Stimulated activated CD4-positive, alpha-beta T cell treated with anti-CD3 and anti-CD28 coated beads, Interleukin-4, amount 100 ng/mL, for 24 hours (primary cell): ENCODE measurements around the gene FBXL16.

Experiments used
- DNase-seq: peaks from one replicate; pipeline ENCODE4 v3.0.0-alpha.2; 2020

FBXL16 gene

DNA sequence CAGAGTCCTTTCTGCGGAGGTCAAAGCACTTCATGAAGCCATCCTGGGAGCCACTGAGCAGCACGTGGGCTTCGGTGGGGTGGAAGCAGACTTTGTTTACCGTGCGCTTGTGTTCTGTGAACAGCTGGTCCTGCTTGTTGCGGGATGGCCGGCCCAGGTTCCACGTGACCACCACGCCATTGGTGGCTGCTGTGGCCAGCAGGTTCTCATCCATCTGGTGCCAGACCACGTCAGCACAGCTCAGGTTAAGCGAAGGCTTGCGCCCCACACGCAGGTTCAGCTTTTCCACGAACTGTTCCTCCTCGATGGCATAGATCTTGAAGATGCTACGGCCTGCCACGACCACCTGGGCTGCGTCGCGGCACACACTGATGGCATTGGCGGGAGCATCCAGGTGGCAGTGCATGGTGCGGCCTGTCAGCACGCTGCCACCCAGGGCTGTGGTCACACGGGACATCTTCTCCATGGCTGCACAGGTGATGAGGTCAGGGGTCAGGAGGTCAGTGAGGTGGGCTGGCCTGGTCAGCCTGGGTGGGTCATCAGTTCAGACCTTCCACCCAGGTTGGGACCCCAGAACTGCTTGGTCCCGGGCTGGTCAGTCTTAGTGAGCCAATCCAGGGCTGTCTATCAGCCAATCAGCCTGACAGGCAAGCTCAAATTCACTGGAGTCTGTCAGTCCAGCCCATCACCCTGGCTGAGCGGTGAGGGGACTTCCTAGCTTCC, 16.3 kb downstream of the FBXL16 start:
- no peak for DNase-seq

GRCh38 chr16:687499-687898, 18.1 kb downstream of the FBXL16 start:
- DNase-seq: no peak

DNA sequence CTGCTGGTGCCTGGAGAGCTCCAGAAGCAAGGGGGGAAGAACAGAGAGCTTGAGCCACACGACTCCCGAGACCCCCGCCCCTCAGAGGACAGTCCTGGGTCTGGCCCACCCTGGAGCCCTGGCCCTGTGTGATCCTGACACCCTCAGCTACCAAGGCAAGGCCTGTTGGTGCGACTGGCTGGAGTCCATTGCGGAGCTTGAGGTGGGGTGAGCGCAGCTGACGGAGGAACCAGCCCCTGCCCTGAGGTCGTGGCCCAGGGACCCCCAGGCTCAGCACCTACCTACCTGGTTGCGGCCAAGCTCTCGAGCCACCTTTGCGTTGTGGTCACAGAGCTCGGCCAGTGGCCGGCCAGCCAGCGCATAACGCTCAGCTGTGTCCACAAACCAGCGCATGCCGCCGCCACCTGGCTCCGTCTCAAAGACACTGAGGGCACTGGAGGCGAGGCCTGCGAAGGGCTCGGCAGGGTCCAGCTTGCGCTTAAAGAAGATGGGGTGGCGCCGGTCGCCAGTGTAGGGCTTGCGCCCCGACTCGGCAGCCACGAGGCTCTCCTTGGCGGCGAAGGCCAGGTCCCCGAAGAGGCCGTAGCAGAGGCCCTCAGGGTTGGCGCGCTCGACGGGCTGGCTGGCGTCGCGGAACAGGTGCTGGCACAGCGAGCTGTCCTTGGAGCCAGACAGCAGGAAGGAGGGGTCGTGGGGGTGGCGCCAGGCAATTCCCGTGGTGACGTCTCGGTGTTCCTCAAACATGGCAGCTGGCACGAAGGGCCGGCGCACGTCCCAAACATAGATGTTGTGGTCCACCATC, 18.9 kb downstream of the FBXL16 start:
- DNase-seq: no peak

- no peak for DNase-seq
Observed at GRCh38 chr16:685967-686366, 19.6 kb downstream of the FBXL16 start.

GRCh38 chr16:684961-685696, 20.5 kb downstream of the FBXL16 start:
- DNase-seq: no peak

GRCh38 chr16:684071-684794, 21.4 kb downstream of the FBXL16 start, which contains the start of gene JMJD8:
JMJD8 (minus strand) TSS chr16:684334; CDS start chr16:684319, 15 bp downstream.
- DNase-seq: peak; percentile 98

- DNase-seq: no peak
Observed at GRCh38 chr16:683396-684070, 22.1 kb downstream of the FBXL16 start.

GRCh38 chr16:682493-683395, 22.9 kb downstream of the FBXL16 start:
- DNase-seq: no peak

GRCh38 chr16:681746-682427, 23.7 kb downstream of the FBXL16 start:
- DNase-seq: no peak

DNA sequence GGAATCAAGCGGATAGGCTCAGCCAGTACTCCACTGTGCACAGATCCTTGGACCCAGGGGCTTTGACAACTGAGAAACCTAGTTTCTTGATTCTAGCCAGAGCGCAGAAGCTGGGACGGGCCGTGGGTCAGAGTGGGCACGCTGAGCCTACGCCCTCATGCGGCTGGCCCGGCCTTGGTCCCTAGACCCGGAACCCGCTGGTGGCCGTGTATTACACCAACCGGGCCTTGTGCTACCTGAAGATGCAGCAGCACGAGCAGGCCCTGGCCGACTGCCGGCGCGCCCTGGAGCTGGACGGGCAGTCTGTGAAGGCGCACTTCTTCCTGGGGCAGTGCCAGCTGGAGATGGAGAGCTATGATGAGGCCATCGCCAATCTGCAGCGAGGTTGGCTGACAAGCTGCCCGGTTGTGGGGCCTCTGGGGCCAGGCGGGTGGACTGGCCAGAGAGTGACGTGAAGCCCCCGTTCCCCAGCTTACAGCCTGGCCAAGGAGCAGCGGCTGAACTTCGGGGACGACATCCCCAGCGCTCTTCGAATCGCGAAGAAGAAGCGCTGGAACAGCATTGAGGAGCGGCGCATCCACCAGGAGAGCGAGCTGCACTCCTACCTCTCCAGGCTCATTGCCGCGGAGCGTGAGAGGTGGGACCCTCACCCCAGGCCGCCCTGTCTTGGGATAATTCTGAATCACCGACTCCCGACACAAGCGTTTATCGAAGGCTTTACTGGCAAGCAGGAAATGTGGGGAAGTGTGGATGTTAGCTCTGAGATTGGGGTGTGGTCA, 24.4 kb downstream of the FBXL16 start:
- no peak for DNase-seq

DNA sequence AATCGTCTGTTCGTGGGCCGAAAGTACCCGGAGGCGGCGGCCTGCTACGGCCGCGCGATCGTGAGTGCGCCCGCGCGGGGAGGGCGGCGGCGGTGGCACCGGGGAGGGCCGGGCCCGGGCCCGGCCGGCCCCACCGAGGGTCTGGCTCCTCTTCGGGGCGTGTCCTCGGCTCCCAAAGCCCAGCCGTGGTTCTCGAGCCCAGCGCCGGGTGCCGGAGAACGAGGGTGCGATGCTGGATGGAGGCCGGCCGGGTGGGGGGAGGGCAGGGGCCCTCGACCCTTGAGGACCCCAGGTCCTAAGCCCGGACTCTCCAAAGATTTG, 25.0 kb downstream of the FBXL16 start:
- no peak for DNase-seq

DNA sequence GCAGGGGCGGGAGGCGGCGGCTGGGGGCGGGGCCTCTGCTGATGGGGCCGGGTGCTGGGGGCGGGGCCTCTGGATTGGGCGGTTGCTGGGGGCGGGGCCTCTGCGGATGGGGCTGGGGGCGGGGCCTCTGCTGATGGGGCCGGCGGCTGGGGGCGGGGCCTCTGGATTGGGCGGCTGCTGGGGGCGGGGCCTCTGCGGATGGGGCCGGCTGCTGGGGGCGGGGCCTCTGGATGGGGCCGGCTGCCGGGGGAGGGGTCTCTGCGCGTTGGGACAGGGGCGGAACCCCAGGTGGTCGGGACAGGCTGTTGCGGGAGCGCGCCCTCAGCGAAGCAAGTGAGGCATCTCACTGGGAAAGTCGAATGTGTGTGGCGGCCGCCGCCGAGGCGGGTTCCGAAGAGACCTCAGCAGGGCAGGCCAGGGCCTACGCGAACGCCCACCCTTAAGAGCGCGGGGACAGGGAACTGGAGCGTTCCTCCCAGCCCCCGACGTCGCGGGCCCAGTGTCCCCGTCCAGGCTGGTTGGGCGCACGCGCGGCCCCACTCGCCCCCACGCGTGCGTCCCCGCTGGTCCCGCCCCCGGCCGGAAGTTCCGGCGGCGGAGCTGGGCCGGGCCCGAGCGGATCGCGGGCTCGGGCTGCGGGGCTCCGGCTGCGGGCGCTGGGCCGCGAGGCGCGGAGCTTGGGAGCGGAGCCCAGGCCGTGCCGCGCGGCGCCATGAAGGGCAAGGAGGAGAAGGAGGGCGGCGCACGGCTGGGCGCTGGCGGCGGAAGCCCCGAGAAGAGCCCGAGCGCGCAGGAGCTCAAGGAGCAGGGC, 25.6 kb downstream of the FBXL16 start, which contains the start of gene STUB1:
Gene STUB1, plus strand, starts transcription at position 597 of the 811 bp plus-strand sequence. Its CDS starts 116 bp downstream, at position 713.
- peak; percentile 89 for DNase-seq

DNA sequence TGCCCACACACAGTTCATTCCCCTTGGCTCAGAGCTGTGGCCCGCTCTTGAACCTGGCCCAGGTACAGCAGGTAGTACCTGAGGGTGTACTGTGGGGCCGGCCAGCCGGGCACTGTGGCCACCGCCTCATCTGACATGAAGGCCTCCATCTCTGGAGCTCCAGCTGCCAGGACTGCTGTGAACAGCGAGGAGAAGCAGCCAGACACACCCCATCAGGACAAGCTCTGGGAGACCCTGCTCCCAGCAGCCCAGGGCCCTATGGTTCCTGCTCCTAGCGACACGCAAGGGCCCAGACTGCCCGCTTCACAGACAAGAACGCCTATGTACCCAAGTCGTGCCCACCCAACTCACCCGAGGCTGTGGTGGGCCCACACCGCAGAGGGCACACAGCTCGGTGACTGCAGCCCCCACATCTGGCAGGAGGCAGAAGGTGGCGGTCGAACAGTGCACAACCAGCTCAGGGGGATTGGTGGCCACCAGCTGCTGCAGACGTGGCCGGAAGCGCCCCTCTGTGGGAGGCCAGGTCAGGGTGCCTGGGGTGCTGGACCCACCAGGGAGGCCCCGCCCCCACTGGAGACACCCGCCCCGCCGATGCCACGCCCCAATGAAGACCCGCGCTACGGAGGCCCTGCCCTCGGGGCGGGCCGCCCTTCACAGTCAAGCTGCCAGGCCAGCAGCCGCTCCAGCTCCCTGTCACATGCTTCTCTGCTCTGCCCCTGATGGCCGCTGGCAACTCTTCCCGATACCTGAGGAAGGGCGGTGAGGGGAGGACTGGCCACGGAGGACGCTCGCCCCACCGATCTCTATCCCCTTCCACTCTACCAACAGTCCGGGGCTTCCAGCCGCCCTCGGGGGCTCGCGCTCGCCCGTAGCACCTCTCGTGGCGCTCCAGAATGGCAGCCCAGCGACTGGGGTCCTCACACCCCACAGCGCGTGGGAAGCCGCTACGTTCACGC, 26.5 kb downstream of the FBXL16 start:
- peak; percentile 55 for DNase-seq

- DNase-seq: no peak
Observed at GRCh38 chr16:678209-678857, 27.3 kb downstream of the FBXL16 start.

GRCh38 chr16:677316-678190, 28.0 kb downstream of the FBXL16 start:
- no peak for DNase-seq

DNA sequence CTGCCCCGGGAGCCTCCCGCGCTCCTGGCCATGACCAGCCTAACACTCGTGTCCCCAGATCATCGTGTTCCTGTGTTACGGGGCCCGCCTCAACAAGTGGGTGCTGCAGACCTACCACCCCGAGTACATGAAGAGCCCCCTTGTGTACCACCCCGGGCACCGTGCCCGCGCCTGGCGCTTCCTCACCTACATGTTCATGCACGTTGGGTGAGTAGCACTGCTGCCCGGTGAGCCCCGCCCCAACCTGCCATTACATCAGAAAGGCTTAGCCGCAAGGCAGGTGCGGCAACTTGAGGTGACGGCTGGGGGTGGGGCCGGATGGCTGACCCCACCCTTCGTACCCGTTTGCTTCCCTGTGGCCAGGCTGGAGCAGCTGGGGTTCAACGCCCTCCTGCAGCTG, 28.7 kb downstream of the FBXL16 start:
- DNase-seq: no peak
